ENCODE measurements around the gene ALDH1A3.

DNA sequence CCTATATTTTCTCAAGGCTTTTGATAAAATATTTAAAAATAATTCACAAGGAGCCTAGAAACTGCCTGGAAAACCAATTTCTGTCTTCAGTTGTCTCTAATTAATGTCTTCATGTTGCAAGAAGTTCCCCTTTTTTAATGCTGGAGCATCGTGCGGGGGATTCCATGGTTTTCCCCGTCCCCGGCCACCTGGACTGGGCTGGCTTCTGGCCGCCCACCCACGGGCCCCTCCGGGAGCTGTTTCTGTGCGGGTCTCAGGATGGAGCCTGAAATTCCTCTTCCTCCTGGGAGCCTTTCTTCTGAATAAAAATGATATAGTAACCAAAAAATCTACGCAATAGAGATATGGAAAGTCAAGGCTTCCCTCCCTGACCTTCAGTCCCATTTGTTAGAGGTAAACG lies 31.5 kb downstream of the ALDH1A3 start:
- TF ChIP-seq POLR2AphosphoS5 (IDR thresholded peaks at IDR 0.05) (no peak), POLR2A (IDR thresholded peaks at IDR 0.05) (no peak)
- TF ChIP-seq, protein P1, sequence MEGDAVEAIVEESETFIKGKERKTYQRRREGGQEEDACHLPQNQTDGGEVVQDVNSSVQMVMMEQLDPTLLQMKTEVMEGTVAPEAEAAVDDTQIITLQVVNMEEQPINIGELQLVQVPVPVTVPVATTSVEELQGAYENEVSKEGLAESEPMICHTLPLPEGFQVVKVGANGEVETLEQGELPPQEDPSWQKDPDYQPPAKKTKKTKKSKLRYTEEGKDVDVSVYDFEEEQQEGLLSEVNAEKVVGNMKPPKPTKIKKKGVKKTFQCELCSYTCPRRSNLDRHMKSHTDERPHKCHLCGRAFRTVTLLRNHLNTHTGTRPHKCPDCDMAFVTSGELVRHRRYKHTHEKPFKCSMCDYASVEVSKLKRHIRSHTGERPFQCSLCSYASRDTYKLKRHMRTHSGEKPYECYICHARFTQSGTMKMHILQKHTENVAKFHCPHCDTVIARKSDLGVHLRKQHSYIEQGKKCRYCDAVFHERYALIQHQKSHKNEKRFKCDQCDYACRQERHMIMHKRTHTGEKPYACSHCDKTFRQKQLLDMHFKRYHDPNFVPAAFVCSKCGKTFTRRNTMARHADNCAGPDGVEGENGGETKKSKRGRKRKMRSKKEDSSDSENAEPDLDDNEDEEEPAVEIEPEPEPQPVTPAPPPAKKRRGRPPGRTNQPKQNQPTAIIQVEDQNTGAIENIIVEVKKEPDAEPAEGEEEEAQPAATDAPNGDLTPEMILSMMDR (IDR thresholded peaks at IDR 0.05), result no peak

Measured in stomach (tissue), 4 donors.